Right lobe of liver (tissue), 4 donors: ENCODE results near the gene AOC2.

ENCODE experiments used
- CTCF ChIP-seq, 4 donors: fragments of 200-600 bp in 3 of 4; fragments of 450-650 bp in 1 of 4; IDR thresholded peaks; one replicate each; pipeline versions ENCODE4 v1.5.1 to v1.8.0; 2016 to 2022; ENCODE audit warnings: antibody characterized with exemption in 4 of 4, mild to moderate bottlenecking in 2 of 4
- POLR2A ChIP-seq: fragments of 450-650 bp; IDR thresholded peaks from one replicate; pipeline ENCODE4 v1.6.1; 2017; ENCODE audit warnings: antibody characterized with exemption, mild to moderate bottlenecking
- donor health status: DM: no; HTN: no; CAD: no.
- donor health status: DM: no; HTN: no; CAD: no.
- donor health status: DM: no; HTN: yes; CAD: no.

- TF ChIP-seq CTCF (IDR thresholded peaks at IDR 0.05) (no peak), POLR2A (no peak)
Observed at GRCh38 chr17:42872251-42872965, 28.0 kb downstream of the AOC2 start.
